HepG2 (cell line): ENCODE measurements around the gene ADAMTS18. TPM values are rescaled to one million over a fixed set of nuclear protein-coding genes. Genes with fewer than 3 reads are reported as not detected.
A peak's percentile ranks its signal among the peaks of the same experiment; 100 is the strongest.

Source experiments
- ATAC-seq: fragments of 200-7000 bp; cut with Tn5 transposase; 3 replicates; pipeline ENCODE4 v1.9.1; 2020; ENCODE audit warnings: mild to moderate bottlenecking, moderate library complexity
- BruUV-seq: library from RNA; stranded (reverse); fragments of 400-500 nt; replicated peaks from 2 replicates; lab custom pipeline; 2021; lab: Mats Ljungman, UMichigan
- CTCF ChIA-PET: fragments of 300-600 bp; formaldehyde crosslinking; extraction: SDS; loops from one replicate; lab custom pipeline; 2021; ENCODE audit warnings: low total read pairs, inconsistent platforms, low intra/inter-chr PET ratio; lab: Yijun Ruan, JAX
- POLR2A ChIA-PET: fragments of 350-600 bp; sonication (Branson Sonifier 250); formaldehyde crosslinking; loops from one replicate; lab custom pipeline; 2020; ENCODE audit warnings: antibody characterized with exemption, inconsistent platforms; lab: Yijun Ruan, JAX
- DNase-seq: peaks from one replicate; pipeline ENCODE4 v3.0.0-alpha.2; 2015; ENCODE audit warnings: low spot score
- FAIRE-seq: peaks from 3 replicates; lab custom pipeline; 2011; peaks lifted over from hg19 to GRCh38; lab: Jason Lieb, UNC
- H2AFZ ChIP-seq: one replicate; pipeline ENCODE4 v1.6.1; 2011; ENCODE audit warnings: low read length, inconsistent platforms
- H3K27ac ChIP-seq: fragments of 300-600 bp; 3 replicates; pipeline ENCODE4 v1.8.0; 2011; ENCODE audit warnings: mixed run types, mild to moderate bottlenecking, mixed read lengths, low read length, inconsistent platforms; ENCODE audit not compliant: insufficient read depth; ENCODE audit errors: extremely low read length
- H3K27me3 ChIP-seq, 2 experiments: fragments of 200-600 bp in 1 of 2; 2 replicates in 1 of 2; 3 replicates in 1 of 2; pipeline versions ENCODE4 v1.6.0 to v1.8.0; 2011; ENCODE audit warnings: low read length in 2 of 2, mild to moderate bottlenecking in 2 of 2, moderate library complexity in 2 of 2, inconsistent platforms in 1 of 2; ENCODE audit not compliant: insufficient read depth in 2 of 2, control insufficient read depth in 1 of 2
- H3K36me3 ChIP-seq, 2 experiments: fragments of 200-600 bp in 1 of 2; replicated peaks in 1 of 2; 2 replicates in 1 of 2; 3 replicates in 1 of 2; pipeline versions ENCODE4 v1.5.1 to v1.8.0; 2011; ENCODE audit warnings: low read length in 2 of 2, inconsistent platforms in 1 of 2; ENCODE audit not compliant: insufficient read depth in 2 of 2, control insufficient read depth in 1 of 2
- H3K4me1 ChIP-seq: 2 replicates; pipeline ENCODE4 v1.5.1; 2012; ENCODE audit warnings: low read length, inconsistent platforms; ENCODE audit not compliant: insufficient read depth
- H3K4me2 ChIP-seq: 2 replicates; pipeline ENCODE4 v1.6.0; 2011; ENCODE audit warnings: low read depth, low read length, inconsistent platforms
- H3K4me3 ChIP-seq, 3 experiments: fragments of 200-600 bp in 1 of 3; sonication (generic), shearing (Covaris generic) in 1 of 3; replicated peaks in 1 of 3; 2 replicates each; pipeline ENCODE4 v1.5.1; 2011 to 2016; ENCODE audit warnings: low read length in 3 of 3, inconsistent platforms in 2 of 3, low read depth in 2 of 3, mild to moderate bottlenecking in 2 of 3, control low read depth in 1 of 3, mixed read lengths in 1 of 3; ENCODE audit not compliant: insufficient read depth in 1 of 3
- H3K79me2 ChIP-seq: one replicate; pipeline ENCODE4 v1.6.1; 2011; ENCODE audit warnings: low read length, inconsistent platforms; ENCODE audit not compliant: insufficient read depth
- H3K9ac ChIP-seq: 2 replicates; pipeline ENCODE4 v1.6.0; 2011; ENCODE audit warnings: mild to moderate bottlenecking, low read depth, low read length, inconsistent platforms; ENCODE audit not compliant: insufficient read depth
- H3K9me3 ChIP-seq: 2 replicates; pipeline ENCODE4 v1.5.1; 2012; ENCODE audit warnings: mild to moderate bottlenecking, low read length
- H4K20me1 ChIP-seq: 2 replicates; pipeline ENCODE4 v1.6.0; 2011; ENCODE audit warnings: inconsistent platforms, mild to moderate bottlenecking, low read length, moderate library complexity; ENCODE audit not compliant: insufficient read depth
- ATF7 ChIP-seq, 2 experiments: fragments of 450-650 bp in 1 of 2; sonication (generic) in 1 of 2; formaldehyde crosslinking in 1 of 2; IDR thresholded peaks; 2 replicates each; pipeline versions ENCODE4 v1.4.0 to v1.6.1; 2016 to 2020; ENCODE audit warnings: antibody characterized with exemption in 1 of 2, mild to moderate bottlenecking in 1 of 2, missing genetic modification reagents in 1 of 2
- CREB1 ChIP-seq, 2 experiments: fragments of 450-650 bp in 1 of 2; IDR thresholded peaks; 2 replicates each; pipeline ENCODE4 v1.6.1; 2016 to 2017; ENCODE audit warnings: control low read depth in 1 of 2, mild to moderate bottlenecking in 1 of 2, missing compliant biosample characterization in 1 of 2, missing genetic modification characterization in 1 of 2
- DRAP1 ChIP-seq: IDR thresholded peaks from 2 replicates; pipeline ENCODE4 v1.6.1; 2016; ENCODE audit warnings: missing genetic modification reagents, missing compliant biosample characterization
- FOXA1 ChIP-seq, 2 experiments: fragments of 450-650 bp in 1 of 2; sonication (generic) in 1 of 2; formaldehyde crosslinking in 1 of 2; IDR thresholded peaks; 2 replicates each; pipeline versions ENCODE4 v1.4.0 to v1.6.1; 2016 to 2020; ENCODE audit warnings: missing genetic modification reagents in 1 of 2
- KLF12 ChIP-seq: sonication (generic); formaldehyde crosslinking; IDR thresholded peaks from 2 replicates; pipeline ENCODE4 v1.4.0; 2020; ENCODE audit warnings: missing genetic modification reagents, borderline replicate concordance
- NFRKB ChIP-seq: fragments of 450-650 bp; IDR thresholded peaks from 2 replicates; pipeline ENCODE4 v1.6.1; 2017
- NR1H2 ChIP-seq: sonication (generic); formaldehyde crosslinking; IDR thresholded peaks from 2 replicates; pipeline ENCODE4 v1.8.1; 2022; ENCODE audit warnings: low read depth, missing genetic modification reagents, borderline replicate concordance
- RAD21 ChIP-seq: fragments of 450-650 bp; formaldehyde crosslinking; IDR thresholded peaks from 2 replicates; pipeline ENCODE4 v1.5.0; 2020; ENCODE audit warnings: mild to moderate bottlenecking
- SMAD3 ChIP-seq: sonication (generic); formaldehyde crosslinking; IDR thresholded peaks from 2 replicates; pipeline ENCODE4 v1.4.0; 2020; ENCODE audit warnings: missing genetic modification reagents
- SMYD3 ChIP-seq: sonication (generic); formaldehyde crosslinking; IDR thresholded peaks from 2 replicates; pipeline ENCODE4 v1.8.1; 2023; ENCODE audit warnings: mild to moderate bottlenecking, missing genetic modification reagents
- XBP1 ChIP-seq: sonication (generic); formaldehyde crosslinking; IDR thresholded peaks from 2 replicates; pipeline ENCODE4 v1.5.0; 2020; ENCODE audit warnings: missing genetic modification reagents
- ZBTB42 ChIP-seq: sonication (generic); formaldehyde crosslinking; IDR thresholded peaks from 2 replicates; pipeline ENCODE4 v1.5.0; 2020; ENCODE audit warnings: mild to moderate bottlenecking, missing genetic modification reagents
- ZBTB7A ChIP-seq: sonication (generic); formaldehyde crosslinking; IDR thresholded peaks from 2 replicates; pipeline ENCODE4 v1.8.0; 2022; ENCODE audit warnings: mild to moderate bottlenecking, missing genetic modification reagents
- ZNF18 ChIP-seq: sonication (generic); formaldehyde crosslinking; IDR thresholded peaks from 2 replicates; pipeline ENCODE4 v1.8.0; 2022; ENCODE audit warnings: mild to moderate bottlenecking, missing genetic modification reagents; ENCODE audit not compliant: insufficient replicate concordance
- ZNF20 ChIP-seq: sonication (generic); formaldehyde crosslinking; IDR thresholded peaks from 2 replicates; pipeline ENCODE4 v1.4.0; 2020; ENCODE audit warnings: mild to moderate bottlenecking, moderate library complexity, missing genetic modification reagents
- ZNF224 ChIP-seq: sonication (generic); formaldehyde crosslinking; IDR thresholded peaks from 2 replicates; pipeline ENCODE4 v1.5.0; 2020; ENCODE audit warnings: mild to moderate bottlenecking, missing genetic modification reagents
- ZNF230 ChIP-seq: sonication (generic); formaldehyde crosslinking; IDR thresholded peaks from 2 replicates; pipeline ENCODE4 v1.4.0; 2020; ENCODE audit warnings: mild to moderate bottlenecking, missing genetic modification reagents
- ZNF724P ChIP-seq: sonication (generic); formaldehyde crosslinking; IDR thresholded peaks from 2 replicates; pipeline ENCODE4 v1.8.0; 2022; ENCODE audit warnings: missing genetic modification reagents, borderline replicate concordance
- WGBS: methylation state at CpG from one replicate; pipeline ENCODE4 v1.1.6; 2017; ENCODE audit warnings: low lambda C conversion rate; 5-methylcytosine and 5-hydroxymethylcytosine counted together
- in situ Hi-C: cut with HindIII; loops from 2 replicates; pipeline ENCODE4 v1.10.0; 2017; ENCODE audit warnings: low pct_unique_long_range_greater_than_20kb; ENCODE audit not compliant: extremely low pct_ligation_motif_present
- intact Hi-C: fragments of 100-400 bp; cut with micrococcal nuclease; formaldehyde crosslinking; loops from one replicate; pipeline ENCODE4 v1.10.0; 2022; ENCODE audit not compliant: unreplicated experiment
- polyA plus RNA-seq, 8 experiments: library from polyadenylated mRNA; depleted of rRNA in 3 of 8; stranded (reverse) in 7 of 8; unstranded in 1 of 8; fragments of >200 nt; fragmentation: Illumina TruSeq in 4 of 8; extraction: Trizol in 4 of 8; gene quantifications; 2 replicates each; pipeline versions ENCODE4 v1.2.1 to v1.2.3, GENCODE V29; 2011 to 2016; ENCODE audit warnings: low read depth in 4 of 8, missing spikeins in 1 of 8, mixed read lengths in 1 of 8; ENCODE audit not compliant: insufficient read depth in 1 of 8
- total RNA-seq, 5 experiments: library from RNA; depleted of rRNA; stranded (reverse); fragments of >200 nt; fragmentation: Illumina TruSeq; extraction: Trizol; gene quantifications; 2 replicates each; pipeline ENCODE4 v1.2.3, GENCODE V29; 2016; ENCODE audit warnings: low read depth in 1 of 5

The ADAMTS18 gene
- total and polyA plus RNA-seq, 2 of the 13 experiments (the other 11 are each of a cell fraction or from before 2014, with no cell fraction given) = 0.01 TPM; not detected in 1

- intact Hi-C loops (no loop called here), in situ Hi-C loops (no loop called here)
- WGBS = 0% methylated on average over 1 of the region's 1 CpG
- FAIRE-seq (no peak), DNase-seq (no peak), ATAC-seq (no peak)
- H3K79me2 ChIP-seq = no peaks in the 10 kb centered on the region
- BruUV-seq = no TSS peak
- H3K27me3 ChIP-seq = no peaks in the 10 kb centered on the region; a peak in 1 of 5 replicates
- no peak overlapping the region for H3K9ac ChIP-seq
- H3K27ac ChIP-seq = no peak overlapping the region
- H3K4me3 ChIP-seq = no peak overlapping the region
- H3K4me2 ChIP-seq = no peak overlapping the region
- CTCF ChIA-PET = no interaction called here
- TF ChIP-seq NR1H2 (CRISPR knock-in tag) (no peak), CREB1 (IDR thresholded peaks at IDR 0.05) (peak; percentile 47; the same call in 1 of the 2 replicates), CREB1 (CRISPR knock-in tag; IDR thresholded peaks at IDR 0.05) (no peak), ATF7 (IDR thresholded peaks at IDR 0.05) (peak; percentile 82), ATF7 (CRISPR knock-in tag; IDR thresholded peaks at IDR 0.05) (no peak)
- H3K9me3 ChIP-seq = no peaks in the 10 kb centered on the region
- no peak overlapping the region for H2AFZ ChIP-seq
- no peaks in the 10 kb centered on the region for H3K36me3 ChIP-seq
- 0 out of 2 replicates have a peak, but pooled peaks cover 5% of the 10 kb centered on the region for H3K4me1 ChIP-seq
- POLR2A ChIA-PET = no interaction called here
- H4K20me1 ChIP-seq = no peaks in the 10 kb centered on the region
These were observed 17.8 kb downstream of the ADAMTS18 start for GRCh38 chr16:77416939-77417480.

GRCh38 chr16:77414752-77415231, 20.0 kb downstream of the ADAMTS18 start:
- no peak for ATAC-seq
- in situ Hi-C loops = no loop called here
- TF ChIP-seq XBP1 (CRISPR knock-in tag) (no peak), FOXA1 (IDR thresholded peaks at IDR 0.05) (no peak), FOXA1 (CRISPR knock-in tag; IDR thresholded peaks at IDR 0.05) (no peak), ZBTB42 (CRISPR knock-in tag) (no peak), SMYD3 (CRISPR knock-in tag) (no peak), ZNF230 (CRISPR knock-in tag) (no peak), ZNF224 (CRISPR knock-in tag) (no peak), RAD21 (no peak), ZNF724P (CRISPR knock-in tag) (no peak), KLF12 (no peak), NFRKB (no peak), ZBTB7A (CRISPR knock-in tag) (no peak), ZNF20 (no peak), DRAP1 (CRISPR knock-in tag) (no peak), ZNF18 (CRISPR knock-in tag) (no peak), SMAD3 (CRISPR knock-in tag) (no peak)

More at GRCh38 chr16:77414752-77415231, 20.0 kb downstream of the ADAMTS18 start:
- WGBS = 17% methylated on average over 2 of the region's 2 CpGs
- Histone ChIP-seq H3K27ac (no peak overlapping the region), H3K9me3 (no peaks in the 10 kb centered on the region), H3K36me3 (no peaks in the 10 kb centered on the region), H3K79me2 (no peaks in the 10 kb centered on the region), H2AFZ (no peak overlapping the region), H3K27me3 (no peaks in the 10 kb centered on the region; a peak in 1 of 5 replicates), H4K20me1 (no peaks in the 10 kb centered on the region), H3K9ac (no peak overlapping the region), H3K4me1 (0 out of 2 replicates have a peak, but pooled peaks cover 5% of the 10 kb centered on the region), H3K4me2 (no peak overlapping the region), H3K4me3 (no peak overlapping the region)
- POLR2A ChIA-PET = no interaction called here
- BruUV-seq = no TSS peak
- CTCF ChIA-PET = no interaction called here
- DNase-seq (no peak), FAIRE-seq (no peak)
- intact Hi-C loops = no loop called here
